Activated naive CD4-positive, alpha-beta T cell treated with anti-CD3 and anti-CD28 coated beads, Interleukin-2, amount 50 U/mL, for 72 hours (primary cell): ENCODE results near the gene EBF3. TPM values are rescaled to one million over a fixed set of nuclear protein-coding genes. Genes with fewer than 3 reads are reported as not detected.
A peak's percentile ranks its signal among the peaks of the same experiment; 100 is the strongest.

Source experiments
- ATAC-seq, 2 donors: fragments of 150-1000 bp; cut with Tn5 transposase; 2 replicates each; pipeline ENCODE4 v1.10.0; 2021; ENCODE audit warnings: mild to moderate bottlenecking in 2 of 2, moderate library complexity in 2 of 2
- DNase-seq, 2 donors: peaks; one replicate each; pipeline ENCODE4 v3.0.0; 2021 to 2022; ENCODE audit warnings: low spot score in 2 of 2
- H3K27ac Mint-ChIP-seq, 2 donors: one replicate each; pipeline ENCODE4 v1.8.0; 2022; ENCODE audit warnings: mild to moderate bottlenecking in 2 of 2, mixed read lengths in 2 of 2
- H3K36me3 Mint-ChIP-seq, 2 donors: one replicate each; pipeline ENCODE4 v1.8.0; 2022; ENCODE audit warnings: mixed read lengths in 2 of 2
- H3K9me3 Mint-ChIP-seq, 2 donors: one replicate each; pipeline ENCODE4 v1.8.0; 2022; ENCODE audit warnings: mixed read lengths in 2 of 2
- total RNA-seq, 2 donors: library from RNA; stranded (reverse); gene quantifications; one replicate each; pipeline ENCODE4 v1.2.3, GENCODE V29; 2022

EBF3 gene
- total RNA-seq, 2 donors from 2014 or later = not detected

DNA sequence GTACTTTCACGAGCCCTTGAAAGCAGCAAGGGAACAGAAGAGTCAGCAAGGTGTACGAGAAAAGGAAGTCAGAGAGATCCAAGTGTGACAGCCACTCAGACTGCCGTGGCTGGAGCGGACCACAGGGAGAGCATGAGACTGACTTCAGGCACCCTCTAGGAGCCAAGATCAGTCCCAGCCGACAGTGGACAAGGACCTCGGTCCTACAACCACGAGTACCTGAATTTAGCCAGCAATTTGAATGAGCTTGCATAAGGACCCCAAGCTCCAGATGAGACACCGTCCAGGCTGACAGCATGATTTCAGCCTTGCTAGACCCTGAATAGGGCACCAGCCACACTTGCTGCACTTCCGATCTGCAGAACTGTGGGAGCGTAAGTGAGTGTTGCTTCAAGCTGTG lies 13.7 kb upstream of the EBF3 start:
- peaks cover 3 to 16% of the 10 kb centered on the region in 2 donors for H3K36me3 Mint-ChIP-seq
- no peak overlapping the region for H3K27ac Mint-ChIP-seq
- DNase-seq (no peak), ATAC-seq (no peak)
- peaks cover 11 to 12% of the 10 kb centered on the region in 2 donors for H3K9me3 Mint-ChIP-seq

GRCh38 chr10:129973674-129974059 lies 9.6 kb upstream of the EBF3 start:
- ATAC-seq = no peak
- H3K36me3 Mint-ChIP-seq = peaks cover 0 to 9% of the 10 kb centered on the region in 2 donors
- H3K27ac Mint-ChIP-seq = peak overlapping the region in 1 of 2 donors; percentile 14
- no peaks in the 10 kb centered on the region for H3K9me3 Mint-ChIP-seq
- no peak for DNase-seq

DNA sequence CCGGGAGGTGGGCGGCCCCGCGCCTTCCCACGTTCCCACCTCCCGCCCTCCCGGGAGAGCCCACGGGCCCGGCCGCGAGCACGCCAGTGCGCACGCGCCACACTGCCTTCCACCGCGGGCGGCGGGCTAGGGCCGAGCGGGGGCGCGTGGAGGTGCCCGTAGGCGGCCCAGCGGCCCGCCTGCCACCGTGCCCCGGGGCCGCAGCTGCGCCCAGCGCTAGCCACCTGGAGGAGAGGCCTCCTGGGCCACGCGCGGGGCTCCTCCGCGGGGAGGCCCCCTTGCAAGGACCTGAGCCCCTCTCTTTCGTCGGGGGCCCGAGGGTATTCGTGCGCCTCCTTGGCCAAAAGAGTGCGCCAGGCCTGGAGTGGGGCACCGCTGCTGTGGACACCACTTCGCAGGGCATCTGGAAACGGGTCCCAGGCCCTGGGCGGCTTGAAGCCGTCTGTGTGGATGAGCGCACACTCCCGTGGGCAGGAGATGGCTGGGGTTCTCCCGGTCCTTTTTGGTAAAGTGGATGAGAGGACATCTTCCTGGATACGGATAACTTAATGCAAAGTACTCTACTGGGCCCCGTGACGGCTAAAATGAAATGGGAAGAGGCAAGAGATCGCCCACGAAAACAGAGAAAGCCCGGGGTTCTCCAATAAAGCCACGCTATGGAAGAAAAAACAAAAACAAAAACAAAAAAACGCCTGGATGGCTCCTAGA lies 9.0 kb upstream of the EBF3 start:
- DNase-seq (no peak), ATAC-seq (no peak)
- Mint-ChIP-seq H3K9me3 (no peaks in the 10 kb centered on the region), H3K36me3 (peaks cover 0 to 9% of the 10 kb centered on the region in 2 donors), H3K27ac (no peak overlapping the region)

DNA sequence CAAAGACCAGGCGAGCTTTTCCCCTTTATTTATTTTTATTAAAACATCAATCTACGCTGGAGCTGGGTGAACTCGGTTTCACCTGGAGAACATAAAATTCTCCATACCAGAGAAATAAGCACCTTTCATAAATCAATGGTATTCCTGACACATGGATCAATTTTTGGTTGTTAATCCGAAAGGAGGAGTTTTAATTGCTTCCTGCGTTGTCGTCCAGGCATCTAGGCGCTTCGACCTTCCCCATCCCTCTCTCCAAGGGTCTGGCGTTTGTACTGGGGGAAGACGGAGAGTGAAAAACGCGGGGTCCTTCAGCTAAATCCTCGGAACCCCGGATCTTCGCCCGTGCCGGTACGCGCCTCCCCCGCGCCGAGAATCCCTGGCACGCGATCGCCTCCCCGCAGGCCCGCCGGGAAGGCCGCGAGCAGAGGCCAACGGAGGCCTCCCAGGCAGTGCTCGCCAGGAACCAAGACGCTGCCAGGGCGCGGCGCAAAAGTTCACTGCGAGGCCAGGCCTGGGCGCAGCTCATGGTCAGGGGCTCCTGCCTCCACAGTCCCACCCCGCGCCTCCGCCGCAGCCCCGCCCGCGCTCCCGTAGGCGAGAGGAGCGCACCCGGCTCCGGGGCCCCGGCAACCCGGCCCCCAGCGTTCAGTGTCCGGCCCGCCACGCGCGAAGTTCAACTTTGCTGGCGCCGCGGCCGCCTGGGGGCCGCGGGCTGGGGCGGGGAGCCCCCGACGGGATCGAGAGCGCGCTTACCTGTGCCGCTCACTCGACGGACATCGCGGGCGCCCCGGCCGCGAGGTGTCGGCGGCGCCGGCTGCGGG lies 8.3 kb upstream of the EBF3 start:
- peak overlapping the region in 1 of 2 donors; percentile 53 for H3K27ac Mint-ChIP-seq
- no peaks in the 10 kb centered on the region for H3K9me3 Mint-ChIP-seq
- peaks cover 0 to 9% of the 10 kb centered on the region in 2 donors for H3K36me3 Mint-ChIP-seq
- ATAC-seq (no peak), DNase-seq (no peak)

- DNase-seq (peak in 1 of 2 donors; percentile 64), ATAC-seq (peak; percentile 73 to 88)
- H3K36me3 Mint-ChIP-seq = peaks cover 0 to 9% of the 10 kb centered on the region in 2 donors
- no peaks in the 10 kb centered on the region for H3K9me3 Mint-ChIP-seq
- H3K27ac Mint-ChIP-seq = peak overlapping the region in 1 of 2 donors; percentile 53
Measured at GRCh38 chr10:129971381-129972144, 7.5 kb upstream of the EBF3 start.

- no peak for ATAC-seq
- DNase-seq = no peak
- peaks cover 0 to 9% of the 10 kb centered on the region in 2 donors for H3K36me3 Mint-ChIP-seq
- no peaks in the 10 kb centered on the region for H3K9me3 Mint-ChIP-seq
- peak overlapping the region in 1 of 2 donors; percentile 82 for H3K27ac Mint-ChIP-seq
Measured at GRCh38 chr10:129970465-129971364, 6.6 kb upstream of the EBF3 start.

DNA sequence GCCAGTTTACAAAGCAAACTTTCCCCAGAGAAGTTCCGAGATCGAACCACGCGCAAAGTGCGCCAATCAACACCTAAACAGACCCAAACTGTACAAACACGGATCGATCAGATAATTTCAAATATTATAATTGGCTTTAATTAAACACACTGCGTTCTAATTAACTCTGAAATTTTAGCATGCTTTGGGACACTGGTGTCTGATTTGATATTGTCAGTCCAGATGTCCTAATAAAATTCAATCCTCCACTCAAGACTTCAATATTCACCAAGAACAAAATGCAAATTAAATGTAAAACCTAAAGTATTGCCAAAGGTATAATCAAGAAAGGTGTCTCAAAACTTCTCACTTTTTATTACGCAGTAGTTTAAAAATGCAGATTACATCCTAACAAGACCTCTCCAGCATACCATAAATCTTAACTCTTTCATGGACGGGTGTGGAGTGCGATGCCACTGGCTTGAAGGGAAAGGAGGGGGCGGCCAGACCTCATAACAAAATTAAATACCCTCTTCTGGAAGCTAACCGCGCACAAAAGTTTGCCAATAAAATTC lies 5.9 kb upstream of the EBF3 start:
- no peak for DNase-seq
- no peak for ATAC-seq
- H3K9me3 Mint-ChIP-seq = no peaks in the 10 kb centered on the region
- H3K27ac Mint-ChIP-seq = peak overlapping the region in 1 of 2 donors; percentile 82
- H3K36me3 Mint-ChIP-seq = peaks cover 0 to 9% of the 10 kb centered on the region in 2 donors

GRCh38 chr10:129969184-129969910 lies 5.3 kb upstream of the EBF3 start:
- Mint-ChIP-seq H3K9me3 (no peaks in the 10 kb centered on the region), H3K27ac (peak overlapping the region in 1 of 2 donors; percentile 65), H3K36me3 (peaks cover 0 to 9% of the 10 kb centered on the region in 2 donors)
- ATAC-seq (no peak), DNase-seq (no peak)

- Mint-ChIP-seq H3K27ac (no peak overlapping the region), H3K36me3 (peaks cover 0 to 9% of the 10 kb centered on the region in 2 donors), H3K9me3 (no peaks in the 10 kb centered on the region)
- peak in 1 of 2 donors; percentile 76 for DNase-seq
- peak in 1 of 2 donors; percentile 59 for ATAC-seq
Measured at GRCh38 chr10:129968853-129969183, 4.7 kb upstream of the EBF3 start.

DNA sequence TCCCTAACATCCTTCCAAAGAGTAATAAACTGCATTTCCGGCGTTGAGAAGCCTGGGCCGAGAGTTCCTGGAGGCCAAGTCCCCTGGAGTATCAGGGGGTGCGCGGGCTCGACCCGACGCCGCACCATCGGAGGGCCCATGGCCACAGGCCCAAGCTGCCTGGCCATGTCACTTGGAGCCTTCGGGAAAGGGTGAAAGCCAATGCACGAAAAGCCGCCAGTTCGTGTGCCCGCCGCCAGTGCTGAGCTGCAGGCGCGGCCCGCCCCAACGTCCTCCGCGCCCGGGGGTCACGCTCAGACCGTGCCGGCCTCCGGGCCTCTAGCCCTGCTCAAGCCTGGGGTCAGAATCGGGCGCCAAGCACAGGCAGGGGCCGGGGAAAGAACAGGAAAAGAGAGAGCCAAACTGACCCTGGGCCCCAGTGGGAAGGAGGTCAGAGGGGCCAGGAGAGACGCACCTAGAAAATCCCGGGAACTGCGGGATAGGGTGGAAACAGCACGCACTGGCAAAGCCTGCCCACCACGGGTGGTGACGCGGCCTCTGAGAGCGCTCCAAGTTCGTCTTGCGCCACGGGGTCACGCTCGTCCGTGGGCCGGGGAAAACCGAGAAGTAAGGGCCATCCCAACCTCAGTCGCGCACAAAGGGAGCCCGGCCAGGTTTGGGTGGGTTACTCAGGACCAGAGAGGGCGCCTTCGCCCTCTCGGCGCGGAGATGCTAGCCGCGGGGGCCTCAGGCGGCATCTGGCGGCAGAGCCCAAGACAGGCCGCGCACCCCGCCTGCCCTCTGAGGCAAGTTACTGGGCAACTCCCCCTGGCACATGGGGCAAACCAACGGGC lies 4.2 kb upstream of the EBF3 start:
- H3K36me3 Mint-ChIP-seq = peaks cover 0 to 9% of the 10 kb centered on the region in 2 donors
- no peak for DNase-seq
- ATAC-seq = peak in 1 of 2 donors; percentile 8
- no peaks in the 10 kb centered on the region for H3K9me3 Mint-ChIP-seq
- peak overlapping the region in 1 of 2 donors; percentile 79 for H3K27ac Mint-ChIP-seq

GRCh38 chr10:129967579-129968019 lies 3.5 kb upstream of the EBF3 start:
- Mint-ChIP-seq H3K36me3 (peaks cover 3 to 12% of the 10 kb centered on the region in 2 donors), H3K9me3 (no peaks in the 10 kb centered on the region), H3K27ac (no peak overlapping the region)
- ATAC-seq (no peak), DNase-seq (no peak)

DNA sequence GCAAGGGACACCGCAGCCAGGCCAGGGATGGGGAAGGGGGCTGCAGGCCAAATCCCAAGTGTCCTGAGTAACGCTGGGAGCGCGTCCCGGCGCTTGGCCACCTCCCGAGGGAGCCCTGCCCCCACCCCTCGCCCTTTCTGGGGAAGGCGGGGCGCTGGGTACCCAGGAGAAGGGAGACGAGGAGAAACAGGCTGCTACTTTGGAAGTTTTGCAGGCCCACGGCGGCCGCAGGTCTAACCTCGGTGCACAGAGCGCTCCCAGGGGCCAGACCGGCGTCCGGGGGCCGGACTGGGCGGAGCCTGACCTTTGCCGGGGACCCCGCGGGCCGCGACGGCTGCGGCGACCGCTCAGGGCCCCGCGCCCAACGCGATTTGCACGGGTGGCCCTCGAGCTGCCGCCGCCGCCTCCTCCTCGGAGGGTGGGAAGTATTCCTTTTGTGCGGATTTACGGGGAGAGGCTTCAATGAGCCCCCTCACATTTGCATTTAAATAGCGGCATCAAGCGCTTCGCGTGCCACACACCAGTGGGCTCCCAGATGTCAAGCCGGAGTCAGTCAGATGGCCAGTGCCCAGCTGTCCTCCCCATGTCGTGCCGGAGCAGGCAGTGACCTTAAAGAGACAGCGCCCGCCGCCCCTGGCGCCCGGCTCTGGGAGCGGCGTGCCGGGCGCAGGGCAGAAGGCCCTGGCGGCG lies 3.0 kb upstream of the EBF3 start:
- Mint-ChIP-seq H3K27ac (no peak overlapping the region), H3K9me3 (no peaks in the 10 kb centered on the region), H3K36me3 (peaks cover 6 to 14% of the 10 kb centered on the region in 2 donors)
- DNase-seq (no peak), ATAC-seq (no peak)

- H3K27ac Mint-ChIP-seq = peak overlapping the region in 1 of 2 donors; percentile 50
- no peak for ATAC-seq
- H3K9me3 Mint-ChIP-seq = no peaks in the 10 kb centered on the region
- peaks cover 6 to 17% of the 10 kb centered on the region in 2 donors for H3K36me3 Mint-ChIP-seq
- no peak for DNase-seq
Measured at GRCh38 chr10:129966370-129966888, 2.4 kb upstream of the EBF3 start.

- H3K9me3 Mint-ChIP-seq = no peaks in the 10 kb centered on the region
- ATAC-seq (no peak), DNase-seq (no peak)
- peak overlapping the region in 1 of 2 donors; percentile 50 for H3K27ac Mint-ChIP-seq
- peaks cover 6 to 22% of the 10 kb centered on the region in 2 donors for H3K36me3 Mint-ChIP-seq
Measured at GRCh38 chr10:129965959-129966358, 1.9 kb upstream of the EBF3 start.
